Psoas muscle (tissue), 8 donors: ENCODE results near the gene CNN2. TPM values are rescaled to one million over a fixed set of nuclear protein-coding genes. Genes with fewer than 3 reads are reported as not detected.

Source experiments
- ATAC-seq, 4 donors: fragments of 200-7000 bp; cut with Tn5 transposase; one replicate each; pipeline ENCODE4 v1.9.1; 2020; ENCODE audit warnings: moderate library complexity in 3 of 4, mild to moderate bottlenecking in 2 of 4
- DNase-seq, 2 donors: peaks; one replicate each; pipeline ENCODE4 v3.0.0-alpha.2; 2020
- H3K27ac ChIP-seq: fragments of 200-600 bp; one replicate; pipeline ENCODE4 v1.8.0; 2022
- H3K27me3 ChIP-seq, 3 donors: fragments of 200-600 bp in 1 of 3; one replicate each; pipeline versions ENCODE4 v1.6.1 to v1.8.0; 2013 to 2022; ENCODE audit warnings: low read length in 2 of 3, mild to moderate bottlenecking in 2 of 3, moderate library complexity in 1 of 3; ENCODE audit not compliant: insufficient read depth in 3 of 3
- H3K36me3 ChIP-seq, 2 donors: fragments of 200-600 bp in 1 of 2; one replicate each; pipeline versions ENCODE4 v1.6.1 to v1.8.0; 2013 to 2022; ENCODE audit warnings: low read depth in 1 of 2, mild to moderate bottlenecking in 1 of 2, moderate library complexity in 1 of 2; ENCODE audit not compliant: insufficient read depth in 1 of 2
- H3K4me1 ChIP-seq: fragments of 200-600 bp; one replicate; pipeline ENCODE4 v1.8.0; 2022
- H3K4me3 ChIP-seq: fragments of 200-600 bp; one replicate; pipeline ENCODE4 v1.8.0; 2022; ENCODE audit warnings: mild to moderate bottlenecking
- H3K9me3 ChIP-seq: fragments of 200-600 bp; one replicate; pipeline ENCODE4 v1.8.0; 2022
- CTCF ChIP-seq: fragments of 200-600 bp; IDR thresholded peaks from one replicate; pipeline ENCODE4 v1.8.0; 2022; ENCODE audit warnings: antibody characterized with exemption
- WGBS, 3 donors: extraction: QIAGEN DNeasy Blood & Tissue Kit; methylation state at CpG; one replicate each; pipeline versions ENCODE4 v1.1.6 to v1.1.7; 2013; 5-methylcytosine and 5-hydroxymethylcytosine counted together
- intact Hi-C, 2 donors: fragments of 100-400 bp; cut with DNase I; formaldehyde crosslinking; loops; one replicate each; pipeline versions ENCODE4 v1.11.0 to v1.14.2; 2022
- polyA plus RNA-seq, 3 donors: library from polyadenylated mRNA; stranded (reverse); fragments of 200-250 nt; gene quantifications; one replicate each; pipeline ENCODE4 v1.2.3, GENCODE V29; 2013
- total RNA-seq, 4 donors: library from RNA; stranded (reverse); fragmentation: NEBNext Ultra II Directional in 2 of 4; extraction: Animal tissue kit (Norgen Biotek cat#: 25700) in 2 of 4; gene quantifications; one replicate each; pipeline versions ENCODE4 v1.2.1 to v1.2.4, GENCODE V29; 2021 to 2023
- donor health status: healthy with polysubstance abuse.
- donor health status: DM: no; HTN: no; CAD: no; lungs with moderate emphysema.
- donor health status: Bipolar disorder and iron deficiency.
- donor health status: healthy.
- donor health status: DM: yes; HTN: yes; CAD: no.
- donor health status: DM: no; HTN: no; CAD: no.
- donor health status: DM: no; HTN: no; CAD: no.
- donor health status: DM: yes; HTN: yes; CAD: no.

Gene CNN2
- total and polyA plus RNA-seq, 7 donors = 1.7 to 9.5 (median 6.3) TPM

- Histone ChIP-seq H3K36me3 (peaks cover 13 to 59% of the 10 kb centered on the region in 2 donors), H3K27ac (no peak overlapping the region), H3K27me3 (no peaks in the 10 kb centered on the region), H3K4me1 (peaks cover 32% of the 10 kb centered on the region), H3K9me3 (no peaks in the 10 kb centered on the region), H3K4me3 (no peak overlapping the region)
- WGBS, 3 donors = 92 to 94% (median 93%) methylated on average over 16 to 18 of the region's 18 CpGs
- TF ChIP-seq CTCF = no peak
- DNase-seq (peak in 1 of 2 donors; percentile 49), ATAC-seq (no peak)
- intact Hi-C loops = no loop called here
Observed at GRCh38 chr19:1012334-1012733, 14.1 kb upstream of the CNN2 start.

GRCh38 chr19:1013218-1013617 is 13.2 kb upstream of the CNN2 start:
- 89 to 95% (median 91%) methylated on average over 9 to 10 of the region's 10 CpGs for WGBS, 3 donors
- H3K27me3 ChIP-seq = no peaks in the 10 kb centered on the region
- H3K4me3 ChIP-seq = no peak overlapping the region
- H3K27ac ChIP-seq = no peak overlapping the region
- no peak for ATAC-seq
- intact Hi-C loops = no loop called here
- no peak for TF ChIP-seq CTCF
- no peaks in the 10 kb centered on the region for H3K9me3 ChIP-seq
- no peak for DNase-seq
- H3K36me3 ChIP-seq = peaks cover 13 to 59% of the 10 kb centered on the region in 2 donors
- peaks cover 41% of the 10 kb centered on the region for H3K4me1 ChIP-seq

GRCh38 chr19:1014161-1015060 is 12.0 kb upstream of the CNN2 start:
- WGBS, 3 donors = 91 to 92% (median 91%) methylated on average over 47 to 49 of the region's 49 CpGs
- Histone ChIP-seq H3K4me3 (no peak overlapping the region), H3K36me3 (peaks cover 13 to 50% of the 10 kb centered on the region in 2 donors), H3K9me3 (no peaks in the 10 kb centered on the region), H3K27me3 (no peaks in the 10 kb centered on the region), H3K4me1 (peaks cover 52% of the 10 kb centered on the region), H3K27ac (no peak overlapping the region)
- DNase-seq = peak in 1 of 2 donors; percentile 45
- ATAC-seq = no peak
- intact Hi-C loops = no loop called here
- no peak for TF ChIP-seq CTCF

- intact Hi-C loops = no loop called here
- DNase-seq (peak in 1 of 2 donors; percentile 59), ATAC-seq (no peak)
- H3K4me3 ChIP-seq = peak overlapping the region; percentile 88
- H3K27ac ChIP-seq = no peak overlapping the region
- no peaks in the 10 kb centered on the region for H3K27me3 ChIP-seq
- peaks cover 8 to 42% of the 10 kb centered on the region in 2 donors for H3K36me3 ChIP-seq
- H3K9me3 ChIP-seq = no peaks in the 10 kb centered on the region
- no peak for TF ChIP-seq CTCF
- H3K4me1 ChIP-seq = peaks cover 57% of the 10 kb centered on the region
- 72 to 85% (median 82%) methylated on average over 29 of the region's 29 CpGs for WGBS, 3 donors
Observed at GRCh38 chr19:1015061-1015781, 11.2 kb upstream of the CNN2 start.
